A549 treated with AZD9567 at 1 μM for 4 hours (cell line): ENCODE data around the gene CPZ. TPM values are rescaled to one million over a fixed set of nuclear protein-coding genes. Genes with fewer than 3 reads are reported as not detected.

Source experiments
- total RNA-seq: library from RNA; stranded (reverse); fragments of 200-300 nt; extraction: Qiagen RNA extraction; gene quantifications from 5 replicates; pipeline ENCODE4 v1.2.3, GENCODE V29; 2022; ENCODE audit not compliant: insufficient read depth

Gene CPZ
- 0.12 to 0.21 TPM (median 0.17 TPM) in 4 of 5 replicates, not detected in the other for total RNA-seq

DNA sequence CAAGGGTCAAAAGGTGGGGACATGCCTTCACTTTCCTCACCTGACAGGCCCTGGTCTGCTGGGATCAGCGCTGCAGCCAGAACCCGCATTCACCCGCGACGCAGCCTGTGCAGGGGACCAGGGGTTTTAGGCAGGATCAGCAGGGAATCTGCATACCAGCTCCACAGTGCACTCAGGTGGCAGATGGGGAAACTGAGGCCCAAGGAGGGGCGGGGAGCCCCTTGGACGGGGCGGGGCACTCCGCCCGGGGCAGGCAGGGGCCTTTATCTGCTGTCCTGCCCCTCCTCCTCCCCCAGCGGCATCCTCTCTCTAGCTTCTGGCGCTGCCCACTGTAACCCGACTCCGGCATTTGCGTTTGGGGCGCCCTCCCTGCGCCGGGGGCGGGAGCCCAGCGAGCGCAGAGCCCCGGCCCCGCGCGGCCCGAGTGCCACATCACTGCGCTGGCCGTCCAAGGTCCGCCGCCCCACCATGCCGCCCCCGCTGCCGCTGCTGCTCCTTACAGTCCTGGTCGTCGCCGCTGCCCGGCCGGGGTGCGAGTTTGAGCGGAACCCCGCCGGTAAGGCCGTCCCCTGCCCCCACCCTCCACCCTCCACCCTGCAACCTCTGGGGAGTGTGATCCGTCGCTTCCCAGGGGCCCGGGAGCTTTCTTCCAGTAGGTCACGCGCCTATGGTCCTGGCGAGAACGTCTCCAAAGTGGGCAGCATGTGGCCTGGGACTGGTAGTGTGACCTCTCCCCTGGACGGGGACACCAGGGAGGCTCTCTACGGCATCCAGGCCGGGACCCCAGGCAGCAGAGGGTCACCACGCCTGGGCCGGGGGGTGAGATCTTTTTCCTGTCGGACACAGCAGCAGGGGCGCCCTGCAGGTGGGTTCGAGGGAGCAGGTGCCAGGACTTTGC, at the start of gene CPZ:
TSS of gene CPZ (plus strand) at position 400 of the 898 bp plus-strand sequence. CDS start at position 469, 69 bp downstream.

DNA sequence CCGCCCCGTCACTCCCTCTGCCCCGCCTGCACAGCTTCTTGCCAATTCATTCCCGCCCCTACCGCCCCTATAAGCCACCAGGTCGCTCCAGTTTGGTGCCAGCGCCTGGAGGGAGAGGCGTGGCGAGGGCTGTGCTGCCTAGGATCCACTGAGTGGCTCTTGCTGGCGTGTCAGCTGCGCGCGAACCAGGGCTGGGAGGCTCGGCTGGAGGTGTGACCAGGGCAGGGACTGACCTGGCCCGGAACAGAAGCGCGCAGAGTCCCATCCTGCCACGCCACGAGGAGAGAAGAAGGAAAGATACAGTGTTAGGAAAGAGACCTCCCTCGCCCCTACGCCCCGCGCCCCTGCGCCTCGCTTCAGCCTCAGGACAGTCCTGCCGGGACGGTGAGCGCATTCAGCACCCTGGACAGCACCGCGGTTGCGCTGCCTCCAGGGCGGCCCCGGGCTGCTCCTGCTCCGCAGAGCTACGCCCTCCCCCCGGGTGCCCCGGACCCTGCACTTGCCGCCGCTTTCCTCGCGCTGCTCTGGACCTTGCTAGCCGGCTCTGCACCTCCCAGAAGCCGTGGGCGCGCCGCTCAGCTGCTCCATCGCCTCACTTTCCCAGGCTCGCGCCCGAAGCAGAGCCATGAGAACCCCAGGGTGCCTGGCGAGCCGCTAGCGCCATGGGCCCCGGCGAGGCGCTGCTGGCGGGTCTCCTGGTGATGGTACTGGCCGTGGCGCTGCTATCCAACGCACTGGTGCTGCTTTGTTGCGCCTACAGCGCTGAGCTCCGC, 12.1 kb upstream of the CPZ start, which contains the start of gene GPR78:
TSS of gene GPR78 (plus strand) at position 72 of the 773 bp plus-strand sequence. CDS start at position 663, 591 bp downstream.

Other genes starting within 250 kb of the CPZ start
- gene ACOX3, start 152.0 kb upstream of the CPZ start, total RNA-seq, result 8.0 to 14.3 TPM (median 9.8 TPM) in 5 replicates
- gene TRMT44, start 152.0 kb upstream of the CPZ start, total RNA-seq, result 6.9 to 7.9 TPM (median 7.2 TPM) in 5 replicates
- not detected in 5 replicates for gene GPR78, start 12.4 kb upstream of the CPZ start, total RNA-seq